Measurements from ENCODE around the gene RNF225. TPM values are rescaled to one million over a fixed set of nuclear protein-coding genes. Genes with fewer than 3 reads are reported as not detected.
"Not testable (repeated sequence)": the region's sequence is repeated elsewhere in the genome, so short reads cannot be mapped to it uniquely, and the experiment has no call there.

Gene RNF225
- 1 to 10 TPM in 1 of 2 donors, under 1 TPM in 1; 0.58 to 1.5 TPM for total RNA-seq

- Mint-ChIP-seq H3K4me3 (no peak within 1 kb of the TSS), H3K27ac (no peak within 1 kb of the TSS), H3K36me3 (ENCODE audit: insufficient read depth in 2 of 2) (peaks cover 13 to 24% of the 10 kb centered on the region in 2 donors), H3K27me3 (ENCODE audit: low read depth) (no peaks in the 10 kb centered on the region), H3K4me1 (ENCODE audit: low read depth) (peaks cover 24% of the 10 kb centered on the region), H3K9me3 (no peaks in the 10 kb centered on the region)
- ATAC-seq (replicated peaks in 1 of 2), result peak in 1 of 2 donors; percentile 6
- no peak for DNase-seq
These were observed at the start of gene RNF225 for GRCh38 chr19:58395220-58395978. RNF225 (plus strand) TSS chr19:58395656; CDS start chr19:58396090, 434 bp downstream.

DNA sequence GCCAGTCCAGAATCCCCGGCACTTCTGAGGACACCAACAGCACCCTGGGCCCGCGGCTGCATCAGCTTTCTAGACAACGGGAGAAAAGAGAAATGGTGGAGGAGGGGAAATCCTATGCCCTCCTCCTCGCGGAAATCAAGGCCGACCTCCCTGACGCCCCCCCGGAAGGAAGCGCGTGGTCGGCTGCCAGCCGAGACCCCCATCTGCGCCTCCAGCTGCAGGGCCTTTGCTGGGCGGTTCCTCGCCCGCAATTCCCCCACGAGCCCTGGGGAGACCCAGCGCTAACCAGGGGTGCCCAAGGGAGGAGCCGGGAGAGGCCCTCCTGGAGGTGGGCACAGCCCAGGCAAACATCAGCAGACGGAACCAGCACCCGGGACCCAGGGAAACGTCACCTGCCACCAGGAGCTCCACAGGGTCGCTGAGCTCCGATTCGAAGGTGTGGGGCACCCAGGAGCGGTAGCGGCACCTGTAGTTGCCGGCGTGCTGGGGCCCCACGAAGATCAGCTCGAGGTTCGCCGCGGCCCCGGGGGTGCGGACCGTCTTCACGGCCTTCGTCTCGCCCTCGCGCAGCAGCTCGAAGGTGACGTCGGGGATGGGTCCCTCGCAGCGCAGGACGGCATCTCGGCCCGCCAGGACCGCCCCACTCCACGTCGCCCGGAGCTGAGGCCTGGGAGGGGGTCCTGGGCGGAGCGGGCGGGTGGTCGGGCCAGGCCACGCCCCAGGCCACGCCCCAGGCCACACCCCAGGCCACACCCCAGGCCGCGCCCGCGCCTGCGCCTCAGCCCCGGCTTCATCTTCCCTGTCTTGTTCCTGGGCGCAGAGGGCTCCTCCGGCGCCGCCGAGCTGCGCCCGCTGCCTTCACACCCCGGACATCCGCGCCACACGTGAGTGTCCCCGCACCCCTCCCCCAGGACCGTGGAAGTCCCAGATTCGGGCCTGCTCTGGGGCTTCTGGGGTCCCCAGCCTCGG lies 48.2 kb upstream of the RNF225 start:
- Mint-ChIP-seq H3K4me3 (peak overlapping the region; percentile 96 to 98), H3K9me3 (no peaks in the 10 kb centered on the region), H3K27ac (peak overlapping the region; percentile 88), H3K4me1 (ENCODE audit: low read depth) (peaks cover 39% of the 10 kb centered on the region), H3K27me3 (ENCODE audit: low read depth) (no peaks in the 10 kb centered on the region), H3K36me3 (ENCODE audit: insufficient read depth in 2 of 2) (peaks cover 4 to 18% of the 10 kb centered on the region in 2 donors)
- DNase-seq, result peak; percentile 77 to 87
- ATAC-seq (replicated peaks in 1 of 2), result peak; percentile 97

DNA sequence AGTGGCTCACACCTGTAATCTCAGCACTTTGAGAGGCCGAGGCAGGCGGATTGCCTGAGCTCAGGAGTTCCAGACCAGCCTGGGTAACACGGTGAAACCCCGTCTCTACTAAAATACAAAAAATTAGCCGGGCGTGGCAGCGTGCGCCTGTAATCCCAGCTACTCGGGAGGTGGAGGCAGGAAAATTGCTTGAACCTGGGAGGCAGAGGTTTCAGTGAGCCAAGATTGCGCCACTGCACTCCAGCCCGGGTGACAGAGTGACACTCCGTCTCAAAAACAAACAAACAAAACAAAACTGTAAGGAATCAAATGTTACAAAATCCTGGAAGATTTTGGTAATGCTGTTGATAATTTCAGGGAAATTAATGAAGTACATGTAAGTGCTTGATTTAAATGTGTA lies 47.4 kb upstream of the RNF225 start:
- H3K27me3 Mint-ChIP-seq (ENCODE audit: low read depth); H3K27ac Mint-ChIP-seq; H3K9me3 Mint-ChIP-seq; DNase-seq: not testable (repeated sequence)
- peak overlapping the region; percentile 96 to 98 for H3K4me3 Mint-ChIP-seq
- H3K36me3 Mint-ChIP-seq (ENCODE audit: insufficient read depth in 2 of 2), result peaks cover 4 to 18% of the 10 kb centered on the region in 2 donors
- H3K4me1 Mint-ChIP-seq (ENCODE audit: low read depth), result peaks cover 39% of the 10 kb centered on the region
- peak in 1 of 2 donors; percentile 1 for ATAC-seq (replicated peaks in 1 of 2)

- Mint-ChIP-seq H3K9me3 (no peaks in the 10 kb centered on the region), H3K36me3 (ENCODE audit: insufficient read depth in 2 of 2) (peaks cover 2 to 18% of the 10 kb centered on the region in 2 donors), H3K4me1 (ENCODE audit: low read depth) (peaks cover 39% of the 10 kb centered on the region), H3K27me3 (ENCODE audit: low read depth) (no peaks in the 10 kb centered on the region), H3K4me3 (peak overlapping the region; percentile 44 to 58), H3K27ac (no peak overlapping the region)
- DNase-seq (no peak), ATAC-seq (replicated peaks in 1 of 2) (no peak)
These were observed 45.9 kb upstream of the RNF225 start for GRCh38 chr19:58349590-58349989.

- Mint-ChIP-seq H3K4me1 (ENCODE audit: low read depth) (peaks cover 39% of the 10 kb centered on the region), H3K4me3 (no peak overlapping the region), H3K9me3 (no peaks in the 10 kb centered on the region), H3K36me3 (ENCODE audit: insufficient read depth in 2 of 2) (peaks cover 2 to 14% of the 10 kb centered on the region in 2 donors), H3K27ac (no peak overlapping the region), H3K27me3 (ENCODE audit: low read depth) (no peaks in the 10 kb centered on the region)
- ATAC-seq (replicated peaks in 1 of 2) (no peak), DNase-seq (no peak)
These were observed 45.2 kb upstream of the RNF225 start for GRCh38 chr19:58350001-58350861.

GRCh38 chr19:58350871-58351557 lies 44.4 kb upstream of the RNF225 start:
- H3K36me3 Mint-ChIP-seq (ENCODE audit: insufficient read depth in 2 of 2), result peaks cover 2 to 8% of the 10 kb centered on the region in 2 donors
- no peak overlapping the region for H3K27ac Mint-ChIP-seq
- H3K27me3 Mint-ChIP-seq (ENCODE audit: low read depth), result no peaks in the 10 kb centered on the region
- no peak for ATAC-seq (replicated peaks in 1 of 2)
- DNase-seq, result no peak
- peaks cover 31% of the 10 kb centered on the region for H3K4me1 Mint-ChIP-seq (ENCODE audit: low read depth)
- no peaks in the 10 kb centered on the region for H3K9me3 Mint-ChIP-seq
- peak overlapping the region in 1 of 2 donors; percentile 36 for H3K4me3 Mint-ChIP-seq

DNA sequence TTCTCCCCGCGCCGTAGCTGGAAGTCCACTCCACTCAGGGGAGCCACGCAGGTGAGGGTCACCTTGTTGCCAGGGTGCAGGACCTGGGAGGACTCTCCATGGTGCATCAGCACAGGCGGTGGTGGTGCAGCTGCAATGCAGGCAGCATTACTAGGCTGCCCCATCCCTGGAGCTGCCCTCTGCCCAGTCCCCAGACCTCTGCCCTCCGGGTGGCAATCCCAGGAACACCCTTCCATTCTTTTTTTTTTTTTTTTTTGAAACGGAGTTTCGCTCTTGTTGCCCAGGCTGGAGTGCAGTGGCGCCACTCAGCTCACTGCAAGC lies 43.9 kb upstream of the RNF225 start:
- Mint-ChIP-seq H3K27me3 (ENCODE audit: low read depth) (no peaks in the 10 kb centered on the region), H3K36me3 (ENCODE audit: insufficient read depth in 2 of 2) (peaks cover 2 to 8% of the 10 kb centered on the region in 2 donors), H3K4me3 (no peak overlapping the region), H3K9me3 (no peaks in the 10 kb centered on the region), H3K27ac (no peak overlapping the region), H3K4me1 (ENCODE audit: low read depth) (peaks cover 26% of the 10 kb centered on the region)
- DNase-seq (no peak), ATAC-seq (replicated peaks in 1 of 2) (no peak)

- DNase-seq (no peak), ATAC-seq (replicated peaks in 1 of 2) (no peak)
- H3K4me3 Mint-ChIP-seq, result no peak overlapping the region
- no peaks in the 10 kb centered on the region for H3K27me3 Mint-ChIP-seq (ENCODE audit: low read depth)
- no peak overlapping the region for H3K27ac Mint-ChIP-seq
- peaks cover 23% of the 10 kb centered on the region for H3K4me1 Mint-ChIP-seq (ENCODE audit: low read depth)
- H3K9me3 Mint-ChIP-seq, result no peaks in the 10 kb centered on the region
- peaks cover 2 to 6% of the 10 kb centered on the region in 2 donors for H3K36me3 Mint-ChIP-seq (ENCODE audit: insufficient read depth in 2 of 2)
These were observed 43.3 kb upstream of the RNF225 start for GRCh38 chr19:58351990-58352755.

DNA sequence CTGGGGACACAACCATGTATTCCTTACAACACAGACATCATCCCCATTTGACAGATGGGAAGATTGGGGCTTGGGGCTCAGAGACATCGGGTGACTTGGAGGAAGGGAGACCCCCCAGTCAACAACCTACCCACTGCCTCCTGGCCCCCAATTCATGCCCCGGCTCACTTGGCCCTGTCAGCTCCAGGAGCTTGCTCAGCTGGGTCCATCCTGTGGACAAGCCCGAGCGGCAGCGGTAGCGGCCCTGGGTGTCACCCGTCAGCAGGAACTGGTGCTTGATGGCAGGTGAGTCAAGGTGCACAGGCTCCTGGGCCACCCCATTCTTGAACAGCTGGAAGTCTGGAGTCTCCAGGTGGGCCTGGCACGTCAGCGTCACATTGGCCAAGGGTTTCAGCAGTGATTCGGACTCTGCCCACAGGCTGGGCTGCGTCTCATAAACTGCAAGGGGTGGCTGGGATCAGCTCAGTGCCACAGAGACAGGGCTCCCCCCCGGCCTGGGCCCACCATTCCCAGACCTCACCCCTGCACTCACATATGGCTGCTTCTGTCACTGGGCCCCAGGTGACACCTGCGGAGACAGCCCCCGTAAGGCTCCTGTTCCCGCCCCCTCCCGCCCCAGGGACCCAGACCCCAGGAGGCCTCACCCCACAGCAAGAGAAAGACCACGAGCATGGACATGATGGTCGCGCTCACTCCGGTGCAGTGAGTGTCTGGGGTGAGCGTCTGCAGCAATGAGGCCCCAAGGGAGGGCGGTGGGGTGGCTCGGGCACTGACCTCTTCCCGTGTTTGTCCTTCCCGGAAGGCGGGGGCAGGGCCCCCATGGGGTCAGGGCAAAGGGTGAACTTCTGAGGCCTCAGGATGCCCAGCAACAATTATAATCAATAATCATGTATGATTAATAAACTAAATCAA lies 42.4 kb upstream of the RNF225 start, which contains the start of gene A1BG:
Gene A1BG (minus strand): TSS at position 733 of the 912 bp plus-strand sequence. CDS start 55 bp downstream, at position 678.
- peaks cover 20% of the 10 kb centered on the region for H3K4me1 Mint-ChIP-seq (ENCODE audit: low read depth)

DNA sequence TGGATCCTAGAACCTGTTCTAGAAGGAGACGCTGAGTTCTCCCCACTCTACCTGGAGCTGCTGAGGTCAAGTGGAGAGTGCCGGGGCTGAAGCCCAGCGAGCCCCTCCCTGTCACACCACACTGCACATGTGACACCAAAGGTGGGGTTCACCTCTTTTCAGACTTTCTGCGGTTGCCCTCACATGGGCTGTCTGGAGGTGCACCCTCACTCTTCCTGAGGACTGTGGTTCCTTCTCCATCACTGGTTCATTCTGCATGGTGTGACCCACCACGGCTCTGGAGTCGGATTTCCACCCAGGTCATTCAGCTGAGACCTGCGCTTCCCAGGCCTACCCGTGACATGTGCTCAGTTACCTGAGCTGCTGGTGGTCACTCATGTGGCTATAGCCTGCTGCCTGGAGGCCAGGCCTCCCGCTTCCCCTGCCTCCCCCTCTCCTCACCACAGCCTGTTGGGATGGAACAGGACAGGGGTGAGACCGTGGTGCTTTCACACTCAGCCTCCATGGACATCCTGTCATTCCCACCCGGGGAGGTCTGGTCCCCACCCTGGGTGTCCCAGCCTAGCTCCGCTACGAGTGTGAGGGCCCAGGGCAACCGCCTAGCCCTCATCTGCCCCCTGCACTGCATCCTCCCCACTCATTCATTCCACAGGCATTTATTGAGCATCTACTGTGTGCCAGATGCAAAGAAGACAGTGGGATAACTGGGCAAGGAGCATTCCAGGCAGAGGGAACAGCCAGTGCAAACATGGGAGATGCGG lies 41.6 kb upstream of the RNF225 start:
- H3K27ac Mint-ChIP-seq, result no peak overlapping the region
- no peak for DNase-seq
- H3K36me3 Mint-ChIP-seq (ENCODE audit: insufficient read depth in 2 of 2), result peaks cover 2 to 4% of the 10 kb centered on the region in 2 donors
- no peak for ATAC-seq (replicated peaks in 1 of 2)
- H3K4me3 Mint-ChIP-seq, result no peak overlapping the region
- H3K27me3 Mint-ChIP-seq (ENCODE audit: low read depth), result no peaks in the 10 kb centered on the region
- H3K4me1 Mint-ChIP-seq (ENCODE audit: low read depth), result peaks cover 11% of the 10 kb centered on the region
- no peaks in the 10 kb centered on the region for H3K9me3 Mint-ChIP-seq

More for the DNA sequence above, 42.4 kb upstream of the RNF225 start, which contains the start of gene A1BG:
- H3K36me3 Mint-ChIP-seq (ENCODE audit: insufficient read depth in 2 of 2), result peaks cover 2 to 4% of the 10 kb centered on the region in 2 donors
- no peak within 1 kb of the TSS for H3K4me3 Mint-ChIP-seq
- no peaks in the 10 kb centered on the region for H3K27me3 Mint-ChIP-seq (ENCODE audit: low read depth)
- ATAC-seq (replicated peaks in 1 of 2) (no peak), DNase-seq (no peak)
- H3K9me3 Mint-ChIP-seq, result no peaks in the 10 kb centered on the region
- H3K27ac Mint-ChIP-seq, result no peak within 1 kb of the TSS
